ENCODE results near the gene RBMX.

RBMX gene

DNA sequence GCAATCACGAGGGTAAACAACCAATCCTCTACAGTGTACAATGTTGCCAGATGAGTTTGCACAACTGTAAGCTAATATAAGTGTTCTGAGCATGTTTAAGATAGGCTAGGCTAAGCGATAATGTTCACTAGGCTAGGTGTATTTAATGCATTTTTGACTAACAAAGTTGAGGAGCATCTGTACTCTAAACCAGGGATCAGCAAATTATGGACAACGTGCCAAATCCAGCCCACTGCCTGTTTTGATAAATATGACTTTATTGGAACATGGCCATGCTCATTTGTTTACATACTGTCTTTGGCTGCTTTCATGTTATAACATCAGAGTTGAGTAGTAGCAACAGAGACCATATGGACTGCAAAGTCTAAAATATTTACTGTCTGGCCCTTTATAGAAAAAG lies 53.5 kb downstream of the RBMX start:
- TF ChIP-seq FOXM1 (IDR thresholded peaks at IDR 0.05; ENCODE audit: borderline replicate concordance, low read depth) (no peak), TCF12 (IDR thresholded peaks at IDR 0.05; ENCODE audit: low read depth) (no peak), NFIC (IDR thresholded peaks at IDR 0.05) (no peak), REST (IDR thresholded peaks at IDR 0.05; ENCODE audit: low read depth) (no peak), EP300 (IDR thresholded peaks at IDR 0.05; ENCODE audit: borderline replicate concordance) (no peak), TEAD4 (IDR thresholded peaks at IDR 0.05) (no peak)

DNA sequence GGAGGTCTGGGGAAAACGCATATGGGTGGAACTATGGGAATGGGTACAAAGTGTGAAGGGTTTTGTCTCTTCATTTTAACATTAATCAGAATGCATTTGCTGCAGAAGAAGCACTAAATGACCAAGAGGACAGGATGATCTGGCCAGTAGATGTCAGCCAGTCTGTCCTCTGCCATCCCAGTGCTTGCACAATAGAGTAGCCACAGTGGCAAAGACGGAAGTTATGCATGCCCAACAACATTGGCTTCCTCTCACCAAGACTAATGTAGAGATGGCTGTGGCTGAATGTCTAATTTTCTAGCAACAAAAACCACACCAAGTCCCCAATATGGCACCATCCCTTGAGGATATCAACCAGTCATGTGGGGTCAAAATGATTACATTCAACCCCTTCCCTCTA lies 54.8 kb downstream of the RBMX start:
- TF ChIP-seq REST (IDR thresholded peaks at IDR 0.05; ENCODE audit: low read depth) (no peak), FOXM1 (IDR thresholded peaks at IDR 0.05; ENCODE audit: borderline replicate concordance, low read depth) (no peak)
